Neural cell (in vitro differentiated cells): ENCODE measurements around the gene KIF13A.

Source experiments
- EP300 ChIP-seq: fragments of 450-650 bp; conservative IDR thresholded peaks from 2 replicates; pipeline ENCODE4 v1.6.1; 2014; ENCODE audit warnings: antibody characterized with exemption, mild to moderate bottlenecking, moderate library complexity; ENCODE audit not compliant: poor library complexity, severe bottlenecking
- EZH2 ChIP-seq: fragments of 200-600, 300-800 bp; shearing (Covaris generic), sonication (generic); IDR thresholded peaks from 2 replicates; pipeline ENCODE4 v1.6.1; 2014; ENCODE audit warnings: antibody characterized with exemption, low read length, borderline replicate concordance, mild to moderate bottlenecking; ENCODE audit not compliant: insufficient read depth, poor library complexity, severe bottlenecking
- POLR2AphosphoS5 ChIP-seq: IDR thresholded peaks from 2 replicates; pipeline ENCODE4 v1.6.1; 2012
- RAD21 ChIP-seq: fragments of 450-650 bp; conservative IDR thresholded peaks from 2 replicates; pipeline ENCODE4 v1.6.1; 2014; ENCODE audit warnings: antibody characterized with exemption, mild to moderate bottlenecking, moderate library complexity
- TF ChIP-seq, protein P1 (sequence below): fragments of 450-650 bp; IDR thresholded peaks from 2 replicates; pipeline ENCODE4 v1.5.1; 2014; ENCODE audit warnings: antibody characterized with exemption, mild to moderate bottlenecking, moderate library complexity; ENCODE audit not compliant: poor library complexity, severe bottlenecking

DNA sequence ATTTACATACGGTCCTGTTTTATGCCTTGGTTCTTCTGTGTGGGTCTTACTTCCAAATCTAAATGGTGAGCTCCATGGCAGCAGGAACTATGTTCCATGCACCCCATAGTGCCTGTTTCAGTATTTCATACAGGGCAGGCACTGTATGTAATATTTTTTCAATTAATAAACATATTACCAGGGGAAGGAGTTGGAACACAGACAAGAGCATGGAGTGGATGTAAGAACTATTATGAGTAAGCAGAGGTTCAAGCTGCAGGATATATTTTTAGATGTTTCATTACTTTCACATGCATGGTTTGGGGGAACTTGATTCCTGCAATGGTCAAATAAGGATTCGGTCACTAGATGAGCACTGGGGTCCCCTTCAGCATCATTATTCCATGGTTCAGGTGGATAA, 108.3 kb downstream of the KIF13A start:
- TF ChIP-seq, protein P1, sequence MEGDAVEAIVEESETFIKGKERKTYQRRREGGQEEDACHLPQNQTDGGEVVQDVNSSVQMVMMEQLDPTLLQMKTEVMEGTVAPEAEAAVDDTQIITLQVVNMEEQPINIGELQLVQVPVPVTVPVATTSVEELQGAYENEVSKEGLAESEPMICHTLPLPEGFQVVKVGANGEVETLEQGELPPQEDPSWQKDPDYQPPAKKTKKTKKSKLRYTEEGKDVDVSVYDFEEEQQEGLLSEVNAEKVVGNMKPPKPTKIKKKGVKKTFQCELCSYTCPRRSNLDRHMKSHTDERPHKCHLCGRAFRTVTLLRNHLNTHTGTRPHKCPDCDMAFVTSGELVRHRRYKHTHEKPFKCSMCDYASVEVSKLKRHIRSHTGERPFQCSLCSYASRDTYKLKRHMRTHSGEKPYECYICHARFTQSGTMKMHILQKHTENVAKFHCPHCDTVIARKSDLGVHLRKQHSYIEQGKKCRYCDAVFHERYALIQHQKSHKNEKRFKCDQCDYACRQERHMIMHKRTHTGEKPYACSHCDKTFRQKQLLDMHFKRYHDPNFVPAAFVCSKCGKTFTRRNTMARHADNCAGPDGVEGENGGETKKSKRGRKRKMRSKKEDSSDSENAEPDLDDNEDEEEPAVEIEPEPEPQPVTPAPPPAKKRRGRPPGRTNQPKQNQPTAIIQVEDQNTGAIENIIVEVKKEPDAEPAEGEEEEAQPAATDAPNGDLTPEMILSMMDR = no peak
- TF ChIP-seq RAD21 (no peak), EZH2 (no peak), POLR2AphosphoS5 (no peak), EP300 (no peak)
